Fibroblast of gingiva (primary cell): ENCODE measurements around the gene TIGD4.
"Not testable (repeated sequence)": the region's sequence is repeated elsewhere in the genome, so short reads cannot be mapped to it uniquely, and the experiment has no call there.

Experiments
- DNase-seq: peaks from one replicate; pipeline ENCODE4 v3.0.0-alpha.2; 2011; ENCODE audit warnings: low read depth

Gene TIGD4

GRCh38 chr4:152780267-152780778 is 793 bp upstream of the TIGD4 start:
- peak; percentile 30 for DNase-seq

- DNase-seq = peak; percentile 4
These were observed 646 bp downstream of the TIGD4 start for GRCh38 chr4:152778656-152779512.

DNA sequence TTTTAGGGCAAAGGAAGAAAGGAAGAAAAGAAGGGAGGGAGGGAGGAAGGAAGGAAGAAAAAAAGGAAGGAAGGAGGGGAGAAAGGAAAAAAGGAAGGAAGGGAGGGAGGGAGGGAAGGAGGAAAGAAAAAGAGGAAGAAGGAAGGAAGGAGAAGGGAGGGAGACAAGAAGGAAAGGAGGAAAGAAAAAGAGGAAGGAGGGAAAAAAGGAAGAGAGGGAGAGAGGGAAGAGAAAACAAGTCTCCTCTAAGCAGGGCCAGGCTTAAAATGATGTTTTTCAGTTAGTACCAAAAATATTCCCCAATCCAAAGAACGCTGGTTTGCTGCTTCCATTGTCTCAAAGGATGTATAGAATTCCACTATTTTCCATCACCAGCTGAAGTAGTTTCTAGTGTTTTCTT is 2.0 kb downstream of the TIGD4 start:
- DNase-seq = no peak

DNA sequence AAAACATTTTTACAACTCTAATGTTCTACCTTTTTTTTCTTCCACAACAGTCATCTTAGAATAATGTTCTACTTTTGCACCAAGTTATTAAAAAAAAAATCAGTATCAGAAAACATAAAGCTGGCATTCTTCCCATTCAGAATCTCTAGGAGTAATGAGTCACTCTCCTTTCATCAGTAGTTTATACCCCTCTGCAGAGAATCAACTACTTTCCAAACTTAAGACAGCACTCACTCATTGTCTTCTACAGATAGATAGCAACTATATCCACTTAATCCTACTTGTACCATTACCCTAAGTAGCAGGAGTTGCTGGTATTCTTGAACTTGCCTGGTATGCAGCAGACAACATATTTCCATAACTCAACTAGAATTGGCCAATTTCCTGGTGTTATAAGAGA is 3.2 kb downstream of the TIGD4 start:
- no peak for DNase-seq

- no peak for DNase-seq
These were observed 5.6 kb downstream of the TIGD4 start for GRCh38 chr4:152773953-152774352.

DNA sequence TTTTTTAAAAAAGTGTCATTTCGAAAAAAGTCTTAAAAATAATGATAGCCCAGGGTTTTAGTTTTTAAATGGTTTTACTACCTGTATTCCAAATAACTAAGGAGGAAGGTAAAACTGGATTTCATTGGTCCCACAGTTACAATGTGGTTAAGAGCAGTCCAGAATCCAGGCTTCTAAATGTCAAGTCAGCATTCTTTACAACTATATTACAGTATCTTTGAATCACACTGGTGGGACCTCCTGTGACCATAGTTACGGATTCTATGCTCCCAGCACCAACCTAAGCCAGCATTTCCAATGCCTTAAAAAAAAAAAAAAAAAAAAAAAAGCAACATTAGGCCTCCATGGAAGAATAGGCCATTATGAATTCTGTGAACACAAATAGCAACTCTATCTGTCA is 6.2 kb downstream of the TIGD4 start:
- no peak for DNase-seq

DNA sequence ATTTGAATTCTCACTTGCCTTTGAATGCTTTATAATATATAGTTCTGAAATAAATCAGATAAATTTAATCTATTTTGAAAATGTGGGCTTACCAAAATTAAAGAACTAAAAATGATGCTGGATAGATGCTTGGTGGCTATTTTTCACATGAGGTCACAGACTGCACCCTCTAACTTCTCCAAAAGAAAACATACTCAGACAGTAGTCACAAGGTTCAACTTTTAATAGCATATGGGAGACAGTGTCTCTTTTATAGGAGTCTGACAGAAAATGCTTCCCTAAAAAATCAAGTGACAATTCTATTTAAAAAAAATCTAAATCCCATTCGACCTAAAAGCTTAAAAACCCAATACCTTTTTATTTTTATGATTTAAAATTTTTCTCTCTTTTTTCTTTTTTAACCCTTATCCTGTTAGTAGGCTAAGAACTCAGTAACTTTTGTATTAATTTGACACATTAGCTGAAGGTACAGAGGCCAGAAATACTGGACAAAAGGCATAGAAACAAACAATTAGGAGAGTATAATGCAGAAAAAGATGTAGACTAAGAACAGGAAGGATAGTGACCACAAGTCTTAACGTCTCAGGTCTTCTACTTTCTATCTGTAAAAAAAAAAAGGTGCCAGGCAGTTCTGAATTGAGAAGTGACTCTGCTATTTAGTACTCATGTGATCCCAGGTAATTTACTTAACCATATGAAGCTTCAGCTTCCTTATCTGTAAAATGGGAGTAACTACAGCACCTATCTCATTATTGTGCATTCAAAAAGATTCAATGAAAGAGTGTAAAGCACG is 7.6 kb downstream of the TIGD4 start:
- DNase-seq = no peak

DNA sequence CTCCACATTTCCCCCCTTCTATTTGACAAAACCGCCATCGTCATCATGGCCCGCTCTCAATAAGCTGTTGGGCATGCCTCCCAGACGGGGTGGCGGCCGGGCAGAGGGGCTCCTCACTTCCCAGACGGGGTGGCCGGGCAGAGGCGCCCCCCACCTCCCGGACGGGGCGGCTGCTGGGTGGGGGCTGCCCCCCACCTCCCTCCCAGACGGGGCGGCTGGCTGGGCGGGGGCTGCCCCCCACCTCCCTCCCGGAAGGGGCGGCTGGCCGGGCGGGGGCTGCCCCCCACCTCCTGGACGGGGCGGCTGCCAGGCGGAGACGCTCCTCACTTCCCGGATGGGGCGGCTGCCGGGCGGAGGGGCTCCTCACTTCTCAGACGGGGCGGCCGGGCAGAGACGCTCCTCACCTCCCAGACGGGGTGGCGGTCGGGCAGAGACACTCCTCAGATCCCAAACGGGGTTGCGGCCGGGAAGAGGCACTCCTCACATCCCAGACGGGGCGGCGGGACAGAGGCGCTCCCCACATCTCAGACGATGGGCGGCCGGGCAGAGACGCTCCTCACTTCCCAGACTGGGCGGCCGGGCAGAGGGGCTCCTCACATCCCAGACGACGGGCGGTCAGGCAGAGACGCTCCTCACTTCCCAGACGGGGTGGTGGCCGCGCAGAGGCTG is 14.3 kb downstream of the TIGD4 start:
- DNase-seq = not testable (repeated sequence)

- DNase-seq = no peak
These were observed 15.7 kb downstream of the TIGD4 start for GRCh38 chr4:152763796-152764195.

- no peak for DNase-seq
These were observed 30.9 kb downstream of the TIGD4 start for GRCh38 chr4:152748619-152749018.

DNA sequence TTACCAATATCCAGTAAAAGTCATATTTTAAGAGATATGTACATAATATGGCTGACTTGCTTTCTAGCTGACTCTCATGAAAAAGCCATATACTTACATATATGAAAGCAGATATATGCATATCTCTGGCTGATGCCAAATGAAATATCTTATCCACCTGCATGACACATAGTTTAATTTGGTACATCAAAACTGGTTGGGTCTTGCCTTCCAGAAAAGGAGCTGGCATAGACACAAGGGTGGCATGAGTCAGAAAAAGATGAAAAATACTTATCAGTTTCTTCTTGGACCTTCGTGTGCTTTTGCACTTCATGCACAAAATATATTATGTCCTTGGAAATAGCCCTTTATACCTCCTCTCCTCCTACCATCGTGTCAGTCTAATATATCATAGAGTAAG is 32.1 kb downstream of the TIGD4 start:
- DNase-seq = no peak

DNA sequence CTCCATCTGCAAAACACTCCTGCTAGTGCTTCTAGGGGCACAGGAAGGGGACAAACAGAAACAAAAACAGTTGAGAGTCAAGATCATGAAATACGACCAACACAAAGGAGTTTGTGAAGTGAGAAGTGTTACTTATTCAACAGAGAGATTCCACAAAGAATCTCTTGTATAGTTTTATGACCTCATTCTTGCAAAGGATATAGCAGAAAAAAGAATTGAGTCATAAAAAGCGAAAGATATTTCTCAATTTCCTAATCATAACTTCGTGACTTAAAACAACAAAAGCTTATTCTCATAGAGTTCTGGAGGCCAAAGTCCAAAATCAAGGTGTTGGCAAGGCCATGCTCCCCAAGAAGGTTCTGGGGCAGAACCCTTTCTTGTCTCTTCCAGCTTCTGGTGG is 40.7 kb downstream of the TIGD4 start:
- DNase-seq = no peak

GRCh38 chr4:152735906-152736305 is 43.6 kb downstream of the TIGD4 start:
- DNase-seq = no peak

DNA sequence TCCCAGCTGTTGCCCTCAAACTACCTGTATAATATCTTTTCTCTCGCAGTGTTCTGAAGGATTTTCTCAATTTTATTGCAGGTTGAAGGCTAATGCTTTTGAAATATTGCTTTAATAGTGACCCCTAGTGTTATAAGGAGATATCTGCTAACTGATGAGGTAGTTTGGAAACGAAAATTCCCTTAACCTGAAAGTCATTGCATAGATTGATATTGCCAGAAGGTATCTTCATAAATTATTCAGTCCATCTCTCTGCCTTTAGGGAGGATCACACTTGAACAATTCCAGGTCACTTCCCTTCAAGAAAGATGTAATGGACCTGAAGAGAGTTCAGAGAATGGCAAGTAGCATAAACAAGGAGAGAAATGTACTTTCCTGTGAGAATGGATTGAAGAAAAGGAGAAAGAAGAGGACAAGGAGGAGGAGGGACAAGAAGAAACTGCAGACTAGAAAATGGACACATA is 44.1 kb downstream of the TIGD4 start:
- no peak for DNase-seq

- no peak for DNase-seq
These were observed 44.9 kb downstream of the TIGD4 start for GRCh38 chr4:152734699-152735050.

DNA sequence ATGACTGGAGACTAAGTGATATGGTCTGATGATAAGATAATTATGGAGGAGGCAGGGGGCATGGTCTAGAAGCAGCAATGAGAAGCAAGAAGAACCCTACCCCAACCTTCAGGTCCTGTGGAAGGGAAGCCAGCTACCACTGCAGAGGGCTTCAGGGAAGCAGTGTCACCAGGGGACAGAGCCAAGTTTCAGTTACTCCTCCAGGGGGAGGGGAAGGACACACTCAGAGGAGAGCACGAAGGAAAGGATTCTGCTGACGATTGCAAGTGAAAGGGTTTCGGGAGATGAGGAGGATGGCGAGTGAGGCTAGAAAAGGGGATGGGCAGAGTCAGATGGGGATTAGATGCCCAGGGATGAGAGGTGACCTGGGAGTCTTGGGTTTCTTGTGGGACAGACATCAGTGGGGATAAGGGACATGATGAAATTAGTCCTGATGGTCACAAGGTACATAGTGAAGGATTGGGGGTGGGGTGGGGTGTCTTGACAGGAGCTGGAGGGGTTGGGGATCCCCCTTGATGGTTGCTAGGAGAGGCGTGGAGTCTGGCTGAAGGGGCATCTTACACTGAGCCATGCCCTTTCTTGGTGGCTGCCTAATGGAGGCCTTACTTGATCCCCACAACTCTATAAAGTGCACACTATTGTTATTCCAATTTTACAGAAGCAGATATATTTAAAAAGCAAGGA is 45.4 kb downstream of the TIGD4 start:
- DNase-seq = no peak

DNA sequence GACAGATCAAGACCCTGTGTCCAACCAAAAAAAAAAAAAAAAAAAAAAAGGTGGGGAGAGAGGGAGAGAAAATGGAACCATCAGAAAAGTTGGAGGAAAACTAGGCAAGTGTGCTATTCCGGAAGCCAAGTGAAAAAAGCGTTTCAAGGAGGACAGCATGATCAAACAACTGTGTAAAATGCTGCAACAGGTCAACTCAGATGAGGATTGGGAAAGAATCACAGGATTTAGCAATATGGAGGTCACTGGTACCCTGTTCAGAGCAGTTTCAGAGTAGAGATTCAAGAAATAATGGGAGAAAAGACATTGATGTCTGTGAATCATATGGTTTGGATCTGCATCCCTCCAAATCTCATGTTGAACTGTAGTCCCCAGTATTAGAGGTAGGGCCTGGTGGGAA is 47.5 kb downstream of the TIGD4 start:
- no peak for DNase-seq

DNA sequence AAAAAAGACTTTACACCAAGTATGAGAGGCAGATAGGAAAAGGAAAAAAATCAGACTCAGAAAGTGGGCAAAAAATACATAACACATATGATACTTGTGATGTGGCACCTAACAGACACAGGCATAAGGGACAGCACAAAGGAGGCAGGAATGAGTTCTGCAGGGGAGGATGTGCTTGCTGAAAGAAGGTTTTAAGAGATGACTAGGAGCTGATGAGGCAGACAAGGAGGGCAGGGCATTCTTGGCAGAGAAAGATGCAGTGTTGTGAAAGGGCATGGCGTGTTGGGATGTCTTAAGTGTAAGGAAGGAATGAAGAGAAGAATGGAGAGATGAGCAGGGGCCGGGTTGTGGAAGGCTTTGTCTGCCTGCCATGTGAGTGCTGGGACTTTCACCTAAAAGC is 50.1 kb downstream of the TIGD4 start:
- peak; percentile 63 for DNase-seq

DNA sequence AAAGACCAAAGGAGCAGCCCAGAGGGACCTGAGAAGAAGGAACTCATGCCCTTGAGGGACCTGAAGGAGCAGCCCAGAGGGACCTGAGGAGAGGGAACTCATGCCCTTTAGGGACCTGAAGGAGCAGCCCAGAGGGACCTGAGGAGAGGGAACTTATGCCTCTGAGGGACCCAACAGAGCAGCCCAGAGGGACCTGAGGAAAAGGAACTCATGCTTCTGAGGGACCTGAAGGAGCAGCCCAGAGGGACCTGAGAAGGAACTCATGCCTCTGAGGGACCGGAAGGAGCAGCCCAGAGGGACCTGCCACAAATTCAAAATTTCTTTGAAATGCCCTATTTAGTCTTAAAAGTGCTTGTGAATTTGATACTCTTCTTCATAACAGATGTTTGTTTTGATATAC is 51.2 kb downstream of the TIGD4 start:
- no peak for DNase-seq

DNA sequence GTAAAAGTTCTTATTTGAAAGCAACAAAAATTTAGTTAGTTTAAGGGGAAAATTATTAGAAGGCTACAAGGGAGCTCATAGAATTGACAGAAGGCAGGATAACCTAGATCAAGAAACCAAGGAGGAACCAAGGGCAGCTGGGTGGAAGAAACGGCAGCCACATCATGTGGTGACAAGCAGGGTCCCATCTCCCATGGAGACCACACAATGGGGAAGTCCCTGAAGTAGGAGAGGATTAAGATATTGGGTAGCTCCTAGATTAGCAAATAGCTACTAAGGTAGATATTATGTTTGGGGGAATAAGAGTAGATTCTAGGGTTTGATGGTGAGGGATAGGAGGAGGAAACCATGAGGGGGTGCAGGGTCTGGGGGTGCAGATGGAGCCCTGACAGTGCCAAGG is 51.7 kb downstream of the TIGD4 start:
- DNase-seq = no peak

DNA sequence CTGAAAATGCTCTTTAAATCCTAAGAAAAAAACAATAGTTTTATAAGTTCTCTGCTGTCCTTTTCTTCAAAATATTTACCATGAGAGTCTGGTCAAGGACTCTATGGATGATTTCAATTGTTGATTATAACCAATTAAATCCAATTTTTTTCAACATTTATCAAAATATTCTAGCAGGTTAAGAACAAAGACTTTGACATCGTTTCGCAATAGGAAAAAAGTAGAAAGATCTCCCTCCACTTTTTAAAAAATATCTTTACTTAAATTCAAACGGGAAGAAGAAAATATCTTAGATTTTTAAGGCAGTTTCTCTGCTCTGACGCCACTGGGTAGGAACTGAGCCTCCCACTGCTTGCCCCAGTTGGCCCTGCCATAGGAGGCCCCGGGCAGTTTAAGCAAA is 55.0 kb downstream of the TIGD4 start:
- DNase-seq = no peak

GRCh38 chr4:152723236-152723635 is 56.3 kb downstream of the TIGD4 start:
- DNase-seq = no peak
